ENCODE data around the gene PXN. TPM values are rescaled to one million over a fixed set of nuclear protein-coding genes. Genes with fewer than 3 reads are reported as not detected.
"Not testable (repeated sequence)": the region's sequence is repeated elsewhere in the genome, so short reads cannot be mapped to it uniquely, and the experiment has no call there.

The PXN gene
- total RNA-seq, 1 donor from 2014 or later, result 69.8 TPM

DNA sequence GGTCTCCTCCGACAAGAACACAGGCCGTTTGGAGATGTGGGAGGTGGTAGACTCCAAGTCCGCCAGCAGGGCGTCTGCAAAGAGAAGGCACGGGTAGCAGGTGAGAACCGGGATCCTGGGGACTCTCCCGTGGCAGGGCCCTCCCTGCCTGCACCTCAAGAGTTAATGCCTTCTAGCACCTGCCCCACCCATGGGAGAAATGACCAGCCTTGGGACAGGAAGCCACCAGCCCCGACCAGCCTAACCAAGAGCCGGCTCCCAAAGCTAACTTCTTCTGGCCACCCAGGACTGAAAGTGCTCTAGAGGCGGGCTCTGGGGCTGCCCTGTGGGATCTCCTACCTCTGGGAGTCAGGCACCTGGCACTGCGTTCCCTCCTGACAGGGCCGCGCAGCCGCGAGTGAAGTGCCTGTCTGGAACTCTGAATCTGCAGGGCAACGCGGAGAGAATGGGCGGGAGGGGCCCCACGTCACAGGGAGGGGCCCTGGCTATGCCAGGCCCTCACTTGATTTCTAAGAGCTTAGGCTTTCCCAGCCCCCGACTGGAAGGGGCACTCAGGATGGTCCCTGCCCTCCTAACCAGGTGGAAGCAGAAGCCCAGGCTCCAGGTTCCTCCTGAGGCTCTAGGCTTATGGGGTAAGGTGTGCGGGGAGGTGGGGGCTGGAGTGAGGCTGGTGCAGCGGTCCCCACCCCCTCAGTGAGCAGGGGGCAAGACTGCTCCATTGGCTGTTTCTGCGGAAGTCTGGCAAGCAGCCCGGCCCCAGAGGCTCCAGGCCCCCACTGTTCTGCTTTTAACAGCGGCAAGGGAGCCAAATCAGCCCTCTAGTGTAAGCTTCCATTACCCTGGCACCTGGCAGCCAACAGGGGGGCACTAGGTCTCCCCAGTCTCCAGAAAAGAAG is 41.0 kb downstream of the PXN start:
- DNase-seq, result peak; percentile 34

DNA sequence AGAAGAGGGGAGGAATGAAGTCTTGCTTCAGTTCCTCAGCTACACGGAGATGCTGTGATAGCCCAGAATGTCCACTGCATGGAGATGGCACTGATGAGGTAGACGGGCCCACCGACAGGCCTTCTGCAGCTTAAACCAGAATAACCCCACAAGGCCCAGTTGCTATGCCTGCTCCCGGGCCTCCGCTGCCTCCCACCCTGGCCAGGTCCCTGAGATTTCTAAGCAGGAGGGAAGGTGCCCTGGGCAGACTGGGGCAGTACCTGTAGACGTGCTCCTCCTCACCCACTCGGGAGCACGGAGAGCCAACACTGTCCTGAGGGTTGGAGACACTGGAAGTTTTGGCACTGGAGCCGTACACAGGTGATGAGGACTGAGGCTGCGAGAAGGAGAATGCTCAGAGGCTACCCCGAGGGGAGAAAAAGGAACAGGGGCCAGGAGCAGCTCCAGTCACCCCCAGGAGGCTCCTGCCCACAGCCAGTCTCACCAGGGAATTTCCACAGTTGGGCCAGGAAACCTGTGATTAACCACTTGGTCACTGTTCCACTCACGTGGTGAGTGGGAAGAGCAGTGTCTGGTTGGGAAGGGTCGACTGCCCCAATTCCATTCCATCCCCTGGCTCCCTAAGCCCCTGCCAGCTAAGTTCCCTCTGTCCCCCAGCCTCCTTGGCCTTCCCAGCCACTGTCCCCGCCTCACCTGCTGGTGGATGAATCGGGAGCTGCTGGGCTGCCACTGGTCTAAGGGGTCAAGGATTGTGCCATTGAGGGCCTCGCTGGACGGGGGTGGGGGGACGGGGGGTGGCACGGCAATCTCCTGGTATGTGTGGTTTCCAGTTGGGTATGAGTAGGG is 41.8 kb downstream of the PXN start:
- DNase-seq, result no peak

DNA sequence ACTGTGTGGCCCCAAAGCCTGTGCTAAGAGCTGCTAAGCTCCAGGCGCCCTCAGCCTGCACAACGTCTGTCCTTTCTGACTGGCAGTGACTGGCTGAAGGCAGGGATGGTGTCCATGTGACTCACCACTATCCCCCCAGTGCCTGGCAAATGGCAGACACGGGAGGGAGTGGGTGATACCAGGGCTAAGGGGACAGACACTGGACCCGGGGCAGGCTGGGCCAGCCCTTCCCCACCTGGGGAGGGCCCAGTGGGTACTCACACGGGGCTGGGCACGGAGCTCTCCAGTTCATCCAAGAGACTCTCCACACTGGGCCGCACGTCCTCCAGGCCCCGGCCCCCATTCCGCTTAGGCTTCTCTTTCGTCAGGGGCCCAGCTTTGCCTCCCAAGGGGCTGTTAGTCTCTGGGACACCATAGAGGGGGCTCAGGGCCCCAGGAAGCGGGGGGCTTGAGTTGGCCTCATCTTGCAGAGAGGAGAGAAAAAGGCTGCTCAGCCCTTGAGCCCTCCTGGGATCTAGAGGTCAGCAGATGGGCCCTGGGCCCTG is 43.2 kb downstream of the PXN start:
- DNase-seq, result no peak

DNA sequence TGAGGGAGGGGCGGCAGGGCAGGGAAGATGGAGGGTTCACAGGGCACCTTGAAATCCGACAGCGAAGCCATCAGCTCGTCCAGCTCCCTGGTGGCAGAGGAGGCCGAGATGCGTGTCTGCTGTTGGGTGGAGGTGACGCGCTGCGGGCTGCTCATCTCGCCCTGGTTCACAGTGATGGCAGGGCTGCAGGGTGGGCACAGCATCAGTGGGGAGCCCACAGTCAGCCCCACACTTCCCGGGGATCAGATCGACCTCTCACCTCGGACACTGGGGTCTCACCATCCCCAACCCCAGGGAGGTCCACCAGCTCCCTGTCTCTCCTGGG is 44.0 kb downstream of the PXN start:
- DNase-seq, result no peak

DNA sequence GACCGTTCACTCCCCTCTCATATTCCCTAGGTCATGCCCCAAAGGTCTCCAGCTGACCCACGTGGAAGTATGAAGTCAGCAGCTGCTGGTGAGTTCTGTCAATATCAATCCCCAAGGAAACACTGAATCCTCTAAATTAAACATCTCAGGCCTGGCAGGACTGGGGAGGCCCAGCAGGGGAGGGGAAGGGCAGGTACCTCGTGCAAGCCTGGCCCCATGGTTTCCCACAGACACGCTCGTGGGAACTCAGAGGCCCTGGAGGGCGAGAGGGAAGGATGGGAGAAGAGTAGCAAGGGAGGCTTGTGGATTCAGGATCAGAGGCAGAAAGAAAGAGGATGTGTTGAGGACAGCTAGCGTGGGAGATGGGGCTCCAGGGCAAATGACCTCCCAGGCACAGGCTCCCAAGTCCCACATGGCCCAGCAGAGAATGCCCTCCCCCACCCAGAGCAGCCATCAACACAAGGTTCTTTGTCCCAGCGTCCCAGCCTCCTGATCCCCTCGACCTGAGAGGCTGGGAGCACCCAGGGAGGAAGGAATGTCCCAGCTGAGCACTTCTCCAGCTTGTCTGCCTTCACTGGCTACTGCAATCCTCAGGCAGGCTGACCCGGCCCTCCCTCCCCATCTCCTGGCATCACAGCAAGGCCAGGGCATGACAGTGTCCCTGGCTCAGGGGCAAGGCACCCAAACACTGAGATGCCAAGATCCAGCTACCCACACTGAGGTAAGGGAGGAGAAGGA is 44.5 kb downstream of the PXN start:
- DNase-seq, result no peak

DNA sequence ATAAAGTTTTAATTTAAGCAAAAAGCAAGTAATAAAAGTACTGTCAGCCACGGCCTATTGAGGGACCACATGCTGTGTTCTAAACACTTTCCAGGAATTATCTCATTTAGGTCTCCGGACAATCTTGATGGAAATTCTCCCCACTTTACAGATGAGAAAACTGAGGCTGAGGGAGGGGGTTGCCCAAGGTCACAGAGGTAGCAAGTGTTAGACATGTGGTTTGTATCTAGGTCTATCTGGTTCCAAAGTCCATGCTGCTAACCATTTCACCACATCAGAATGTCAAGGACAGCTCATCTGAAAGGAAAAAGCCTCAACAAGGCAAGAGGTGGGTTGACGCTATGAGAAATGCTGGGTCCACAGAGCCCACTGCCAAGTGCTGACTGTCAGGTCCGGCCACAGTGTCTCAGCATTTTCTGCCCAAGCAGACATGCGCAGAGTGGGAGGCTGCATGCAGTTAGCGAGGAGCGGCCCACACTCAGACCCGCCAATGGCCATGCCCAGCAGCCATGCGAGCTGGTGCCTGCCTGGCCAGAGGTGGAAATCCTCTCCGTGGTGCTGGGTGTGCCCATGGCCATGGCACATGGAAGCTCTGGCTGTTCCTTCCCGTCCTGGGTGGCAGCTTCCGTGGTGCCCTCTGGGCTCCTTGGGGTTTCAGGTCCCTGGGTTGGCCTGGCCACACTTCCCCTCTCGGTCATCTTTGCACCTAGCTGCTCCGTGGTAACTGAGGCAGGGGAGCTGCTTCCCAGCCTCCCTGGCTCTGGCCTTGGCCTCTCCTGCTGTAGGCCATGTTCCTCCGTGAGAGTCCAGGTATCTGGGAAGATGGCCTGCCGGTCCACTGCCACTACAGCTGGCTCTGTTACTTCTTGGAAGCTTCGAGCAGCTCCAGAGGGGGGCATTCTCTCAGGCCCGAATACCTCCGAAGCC is 46.6 kb downstream of the PXN start:
- no peak for DNase-seq

DNA sequence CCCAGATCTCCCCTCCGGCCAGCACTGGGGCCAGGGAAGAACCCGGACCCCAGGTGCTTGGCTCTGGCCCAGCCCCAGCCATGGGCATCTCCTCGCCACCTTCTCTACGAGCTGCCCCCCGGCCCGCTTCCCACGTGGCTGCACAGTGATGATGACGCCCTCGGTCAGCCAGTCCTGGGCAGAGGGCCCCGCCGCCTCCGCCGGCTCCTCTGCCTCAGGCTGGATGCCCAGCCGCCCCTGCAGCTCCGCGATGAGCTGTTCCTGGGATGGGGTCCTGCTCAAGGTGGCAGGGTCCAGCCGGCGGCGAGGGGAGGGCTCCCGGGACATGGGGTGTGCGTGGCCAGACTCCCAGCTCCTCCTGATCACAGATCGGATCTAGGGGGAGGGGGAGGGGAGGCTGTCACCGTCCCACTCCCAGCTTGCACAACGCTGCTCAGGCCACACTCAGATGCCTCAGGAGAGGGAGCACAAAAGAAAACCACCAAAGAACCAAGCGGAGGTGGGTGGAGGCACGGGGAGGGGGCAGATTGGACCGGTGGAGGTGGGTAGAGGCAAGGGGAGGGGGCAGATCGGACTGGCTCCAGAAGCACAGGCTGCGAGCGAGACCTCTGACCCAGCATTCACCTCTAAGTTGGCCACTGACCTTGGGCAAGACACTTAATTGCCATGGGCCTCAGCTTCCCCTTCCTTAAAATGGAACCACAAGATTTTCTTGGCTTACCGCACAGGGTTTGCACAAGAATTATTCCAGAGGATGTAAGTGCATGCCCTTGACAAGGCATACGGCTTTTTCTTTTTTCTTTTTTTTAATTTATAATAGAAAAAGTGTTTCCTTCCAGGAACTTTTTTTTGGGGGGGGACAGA is 48.6 kb downstream of the PXN start:
- no peak for DNase-seq

DNA sequence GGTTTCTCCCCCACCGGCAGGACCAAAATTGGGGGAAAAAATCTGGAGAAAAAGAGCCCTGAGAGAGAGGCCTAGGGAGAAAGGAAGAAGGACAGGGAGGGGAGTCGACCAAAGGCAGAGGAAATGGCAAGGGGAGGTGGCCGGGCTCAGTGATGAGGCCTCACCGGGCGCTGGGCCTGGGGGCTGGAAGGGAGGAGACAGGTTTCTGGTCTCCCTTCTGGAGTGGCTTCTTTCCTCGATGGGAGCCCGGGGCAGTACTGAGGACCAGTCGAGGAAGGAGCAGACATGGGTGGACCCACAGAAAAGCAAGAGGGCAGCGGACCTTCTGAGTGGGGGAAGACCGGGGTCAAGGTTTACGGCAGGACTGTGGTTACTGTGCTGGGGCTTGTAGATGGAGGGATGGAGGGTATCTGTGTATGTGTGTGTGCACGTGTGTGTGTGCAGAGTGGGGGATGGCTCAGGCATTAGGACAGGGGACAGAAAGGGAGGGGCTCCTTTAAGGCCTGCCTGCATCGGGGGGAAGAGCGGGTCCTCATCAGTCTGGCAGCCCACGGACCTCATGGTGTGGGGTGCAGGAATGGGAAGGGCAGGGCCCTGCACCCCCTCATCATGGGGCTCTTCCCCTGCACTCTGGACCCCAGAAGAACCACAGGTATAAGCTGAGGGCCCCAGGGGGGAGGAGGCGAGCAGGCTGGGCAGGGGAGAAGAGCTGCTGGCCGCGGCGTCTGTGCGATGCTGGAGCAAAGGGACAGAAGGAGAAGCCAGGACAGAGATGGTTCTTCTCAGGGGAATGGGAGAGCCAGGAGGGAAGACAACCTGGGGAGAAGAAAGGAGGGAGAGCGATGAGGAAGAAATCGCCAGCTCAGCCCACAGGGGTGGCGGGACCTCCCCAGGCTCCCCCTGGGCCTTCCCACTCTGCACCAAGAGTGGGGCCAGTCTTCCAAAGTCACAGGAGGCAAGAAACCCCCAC is 49.5 kb downstream of the PXN start:
- DNase-seq, result no peak

DNA sequence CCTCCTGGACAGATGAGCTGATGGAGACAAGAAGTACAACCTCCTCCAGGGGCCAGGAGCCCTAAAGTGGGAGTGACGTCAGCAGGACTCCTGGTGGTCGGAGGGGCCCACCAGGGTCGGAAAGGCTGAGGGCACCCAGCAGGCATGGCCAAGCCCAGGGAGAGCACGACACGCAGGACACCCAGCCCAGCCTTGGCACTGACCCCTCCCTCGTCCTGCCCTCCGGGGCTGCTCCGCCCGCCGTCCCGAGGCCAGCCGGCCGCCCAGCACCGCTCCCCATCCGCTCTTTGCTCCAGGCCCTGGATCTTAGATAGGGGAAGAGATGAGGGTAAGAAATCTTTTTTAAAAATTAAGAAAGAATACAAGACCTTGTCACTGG is 50.2 kb downstream of the PXN start:
- DNase-seq, result no peak

DNA sequence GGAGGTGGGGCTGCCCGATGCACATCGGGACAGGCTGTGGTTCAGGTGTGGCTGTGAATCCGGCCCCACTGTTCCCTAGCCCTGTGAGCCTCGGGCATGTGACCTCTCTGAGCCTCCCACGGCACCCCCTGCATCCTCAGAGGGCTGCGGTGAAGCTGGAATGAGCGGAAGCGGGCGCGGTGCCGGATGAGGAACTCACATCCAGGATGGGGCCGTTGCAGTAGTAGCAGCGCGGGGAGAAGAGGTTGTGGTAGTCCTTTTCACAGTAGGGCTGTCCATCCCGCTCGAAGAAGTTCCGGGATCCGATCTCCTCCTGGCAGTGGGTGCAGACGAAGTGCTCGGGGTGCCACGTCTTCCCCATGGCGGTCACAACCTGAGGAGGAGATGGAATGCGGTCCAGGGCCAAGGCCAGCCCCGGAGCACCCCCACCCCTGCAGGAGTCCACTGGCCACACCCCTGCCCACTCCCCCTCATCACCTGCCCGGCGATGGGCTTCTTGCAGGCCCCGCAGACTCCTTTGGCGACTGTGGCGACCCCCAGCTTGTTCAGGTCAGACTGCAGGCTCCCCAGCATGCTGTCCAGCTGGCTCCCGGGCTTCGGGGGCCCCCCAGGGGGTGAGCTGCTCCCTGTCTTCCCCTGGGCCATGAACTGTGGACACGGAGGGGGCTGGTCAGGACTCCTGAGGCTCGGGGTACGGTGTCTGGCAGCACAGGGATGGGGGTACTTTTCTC is 50.7 kb downstream of the PXN start:
- DNase-seq, result no peak

DNA sequence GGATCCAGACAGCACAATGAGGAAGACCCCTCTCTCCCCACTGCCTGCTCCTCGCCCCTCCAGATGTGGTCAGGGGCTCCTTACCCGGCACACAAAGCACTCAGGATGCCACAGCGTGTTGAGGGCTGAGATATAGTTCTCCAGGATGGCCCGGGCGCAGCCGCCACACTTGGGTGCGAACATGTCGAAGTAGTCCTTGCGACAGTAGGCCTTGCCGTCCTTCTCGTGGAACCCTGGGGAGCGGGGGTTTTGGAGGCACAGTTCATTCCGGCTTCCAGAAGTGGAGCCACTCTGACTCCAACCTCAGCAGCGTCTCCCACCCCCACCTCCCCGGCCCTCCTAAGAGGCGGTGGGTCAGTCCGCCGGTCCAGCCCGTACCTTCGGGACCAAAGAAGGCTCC is 51.8 kb downstream of the PXN start:
- DNase-seq, result no peak

DNA sequence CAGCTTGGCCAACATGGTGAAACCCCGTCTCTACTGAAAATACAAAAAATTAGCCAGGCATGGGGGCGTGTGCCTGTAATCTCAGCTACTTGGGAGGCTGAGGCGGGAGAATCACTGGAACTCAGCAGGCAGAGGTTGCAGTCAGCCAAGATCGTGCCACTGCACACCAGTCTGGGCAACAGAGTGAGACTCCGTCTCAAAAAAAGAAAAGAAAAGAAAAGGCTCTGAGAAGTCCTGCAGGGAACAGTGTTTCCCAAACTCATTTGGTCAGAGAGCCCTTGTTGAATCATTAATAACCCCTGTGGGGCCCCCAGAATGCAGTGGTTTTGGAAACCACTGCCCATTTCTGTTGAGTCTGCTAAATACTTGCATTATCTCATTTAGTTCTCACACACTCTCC is 52.3 kb downstream of the PXN start:
- DNase-seq, result not testable (repeated sequence)

DNA sequence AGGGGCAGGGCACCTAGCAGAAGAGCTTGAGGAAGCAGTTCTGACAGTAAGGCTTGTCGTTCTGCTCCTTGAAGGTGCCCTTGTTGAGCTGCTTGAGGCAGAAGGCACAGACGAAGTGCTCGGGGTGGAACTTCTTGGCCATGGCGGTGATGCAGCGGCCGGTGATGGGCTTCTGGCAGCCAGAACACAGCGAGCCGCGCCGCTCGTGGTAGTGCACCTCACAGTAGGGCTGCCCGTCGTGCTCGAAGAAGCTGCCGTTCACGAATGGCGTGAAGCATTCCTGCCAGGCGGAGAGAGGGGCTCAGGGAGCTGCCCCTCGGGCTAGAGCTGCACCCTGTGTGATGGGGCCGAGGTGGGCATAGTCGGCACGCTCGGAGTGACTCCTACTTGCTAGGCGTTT is 53.2 kb downstream of the PXN start:
- DNase-seq, result no peak

DNA sequence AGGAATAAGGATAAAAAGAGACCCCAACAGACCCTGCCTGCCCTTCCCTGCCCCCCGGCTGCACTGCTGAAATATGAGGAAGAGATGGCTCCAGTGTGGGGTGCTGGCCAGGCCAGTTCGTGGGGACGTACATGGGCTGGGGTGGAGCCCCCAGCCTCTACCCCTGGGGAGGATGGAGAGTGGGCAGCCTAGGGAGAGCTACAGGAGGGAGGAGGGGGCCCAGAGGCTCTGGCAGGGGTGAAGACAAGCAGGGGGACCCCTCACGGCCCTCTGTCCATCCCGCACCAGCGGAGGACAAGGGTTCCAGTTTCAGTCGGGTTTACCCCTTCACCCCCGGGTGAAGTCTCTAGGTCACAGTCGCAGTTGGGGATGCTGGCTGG is 53.6 kb downstream of the PXN start:
- no peak for DNase-seq

DNA sequence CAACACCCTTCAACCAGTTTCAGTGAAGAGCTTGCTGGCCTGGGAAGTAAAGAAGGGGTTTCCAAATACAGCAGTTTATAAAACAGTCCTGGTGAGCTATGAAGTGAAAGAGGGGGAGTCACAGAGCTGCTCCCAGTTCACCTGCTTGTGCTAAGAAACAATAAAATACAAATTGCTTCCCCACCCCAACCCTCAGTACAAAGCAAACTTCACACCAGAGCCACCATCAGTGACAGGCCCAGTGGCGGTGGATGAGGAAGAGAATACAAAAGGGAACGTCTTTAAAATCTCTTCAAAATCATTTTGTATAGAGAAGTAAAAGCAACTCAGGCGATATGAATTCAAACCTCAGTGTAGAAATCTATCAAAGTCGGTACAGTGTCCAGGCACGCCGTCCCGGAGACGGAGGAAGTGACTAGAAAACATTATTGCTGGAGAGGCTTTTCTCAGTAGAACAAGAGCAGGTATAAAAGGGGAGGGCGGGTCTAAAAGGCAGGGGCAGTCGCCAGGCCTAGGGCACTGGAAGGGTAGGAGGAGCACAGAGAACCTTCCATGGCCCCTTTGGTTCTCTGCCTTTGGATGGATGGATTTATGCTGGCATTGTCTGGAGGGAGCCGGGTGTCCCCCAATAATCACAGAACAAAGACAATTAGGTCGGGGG is 54.2 kb downstream of the PXN start:
- DNase-seq, result no peak

DNA sequence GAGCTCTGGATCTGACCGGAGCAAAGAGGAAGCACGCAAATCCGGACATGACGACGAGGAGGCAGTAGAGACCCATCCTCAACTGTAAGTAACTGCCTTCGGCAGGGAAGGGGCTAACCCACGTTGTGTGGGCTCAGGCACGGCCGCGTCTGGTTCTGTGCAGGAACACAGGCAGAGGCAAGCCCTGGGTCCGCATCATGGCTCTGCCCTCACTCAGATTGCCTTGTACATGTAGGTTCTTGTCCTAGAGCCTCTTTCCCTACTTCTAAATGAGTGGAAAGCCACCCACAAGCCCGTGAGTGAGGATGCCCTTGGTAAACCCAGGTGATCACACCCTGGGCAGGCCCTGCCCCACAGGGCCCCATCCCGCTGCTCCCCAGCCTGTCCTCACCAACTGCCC is 55.7 kb downstream of the PXN start:
- no peak for DNase-seq

DNA sequence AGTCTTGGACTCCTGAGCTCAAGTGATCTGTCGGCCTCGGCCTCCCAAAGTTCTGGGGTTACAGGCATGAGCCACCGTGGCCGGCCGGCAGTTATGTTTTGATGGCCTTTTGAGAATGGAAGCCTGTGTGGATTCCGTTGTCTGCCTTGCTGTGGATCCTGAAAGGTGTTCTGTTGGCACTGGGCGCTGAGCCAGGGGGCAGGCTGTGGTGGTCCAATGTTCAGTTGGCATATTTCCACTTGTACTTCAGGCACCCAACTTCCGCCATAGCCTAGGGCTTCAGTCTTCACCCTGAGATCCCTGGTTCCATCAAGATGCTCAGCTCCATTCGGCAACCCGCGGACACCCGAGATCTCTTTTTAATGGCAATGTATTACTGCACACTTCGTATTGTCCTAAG is 58.3 kb downstream of the PXN start:
- DNase-seq, result no peak

DNA sequence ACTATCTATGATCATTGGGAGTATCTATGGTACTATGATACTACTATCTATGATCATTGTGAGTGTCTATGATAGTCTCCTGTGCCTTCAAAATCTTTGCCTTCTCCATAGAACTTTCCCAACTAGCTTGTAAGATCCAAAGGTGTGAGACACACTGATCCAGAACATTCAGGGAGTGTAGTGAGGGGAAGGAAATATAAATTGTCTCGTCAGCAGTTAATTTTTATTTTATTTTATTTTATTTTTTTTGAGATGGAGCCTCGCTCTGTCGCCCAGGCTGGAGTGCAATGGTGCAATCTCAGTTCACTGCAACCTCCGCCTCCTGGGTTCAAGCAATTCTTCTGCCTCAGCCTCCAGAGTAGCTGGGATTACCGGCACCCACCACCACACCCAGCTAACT is 58.7 kb downstream of the PXN start:
- DNase-seq, result not testable (repeated sequence)
